ENCODE results near the gene SPOCK2. TPM values are rescaled to one million over a fixed set of nuclear protein-coding genes. Genes with fewer than 3 reads are reported as not detected.

Gene SPOCK2
- polyA plus RNA-seq, 1 donor: 17.4 TPM

DNA sequence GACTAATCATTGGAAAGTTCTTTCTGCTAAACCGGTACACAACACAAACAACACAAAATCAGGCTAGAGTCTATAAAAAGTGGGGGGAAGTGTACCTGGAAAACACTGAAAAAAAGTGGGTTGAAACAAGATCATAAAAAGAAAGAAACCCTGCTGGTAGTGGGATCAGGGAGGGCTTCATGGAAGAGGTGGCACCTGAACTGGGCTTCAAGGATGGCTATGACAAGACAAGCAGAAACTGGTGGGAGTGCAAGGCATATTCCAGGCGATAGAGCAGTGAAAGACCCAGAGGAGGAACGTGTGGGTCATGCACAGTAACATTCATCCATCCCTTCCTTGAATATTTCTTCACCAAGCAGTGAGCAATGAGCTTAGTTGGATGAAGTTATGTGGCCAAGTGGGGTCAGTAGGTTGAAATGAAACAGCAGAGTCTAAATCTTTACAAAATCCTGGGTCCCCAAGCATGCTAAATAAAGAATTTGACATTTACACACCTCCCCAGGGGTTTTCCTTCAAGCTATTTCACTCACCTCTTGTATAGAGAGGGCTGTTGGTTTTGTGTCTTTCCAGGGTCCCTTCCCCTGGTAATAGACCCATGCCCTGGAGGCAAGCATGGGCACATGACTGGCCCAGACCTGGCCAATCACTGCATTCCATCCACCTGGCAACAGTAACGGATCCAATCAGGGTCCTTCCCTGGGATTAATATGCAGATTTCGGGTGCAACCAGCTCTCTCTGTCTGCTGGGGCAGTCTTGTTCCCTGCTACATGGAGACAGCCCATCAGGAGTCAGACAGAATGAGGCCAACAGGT lies 38.2 kb downstream of the SPOCK2 start:
- no peaks in the 10 kb centered on the region for H3K4me1 ChIP-seq (ENCODE audit: control insufficient read depth, insufficient read depth, low read length)
- H3K27me3 ChIP-seq (ENCODE audit: control insufficient read depth, insufficient read depth, low read length): no peaks in the 10 kb centered on the region
- no peak for DNase-seq
- no peaks in the 10 kb centered on the region for H3K9me3 ChIP-seq (ENCODE audit: control insufficient read depth, low read depth, low read length)
- H3K27ac ChIP-seq (ENCODE audit: low read length): no peak overlapping the region
- WGBS (ENCODE audit: insufficient coverage, low lambda C conversion rate): no CpG with 5 or more reads among the region's 5 CpGs
- H3K36me3 ChIP-seq (ENCODE audit: control insufficient read depth, insufficient read depth, low read length): no peaks in the 10 kb centered on the region
- no peak overlapping the region for H3K4me3 ChIP-seq (ENCODE audit: low read length)

DNA sequence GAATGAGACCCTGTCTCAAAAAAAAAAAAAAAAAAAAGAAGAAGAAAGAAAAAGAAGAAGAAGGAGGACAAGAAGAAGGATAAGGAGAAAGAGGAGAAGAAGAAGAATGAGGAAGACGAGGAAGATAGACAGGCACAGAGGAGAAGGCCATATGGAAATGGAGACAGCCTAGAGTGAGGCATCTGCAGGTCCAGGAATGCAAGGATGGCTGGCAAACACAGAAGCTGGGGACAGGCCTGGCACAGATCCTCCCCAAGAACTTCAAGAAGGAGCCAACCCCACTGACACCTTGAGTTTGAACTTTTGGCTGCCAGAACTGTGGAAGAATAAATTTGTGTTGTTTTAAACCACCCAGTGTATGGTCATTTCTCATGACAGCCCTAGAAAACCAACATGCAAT lies 38.9 kb downstream of the SPOCK2 start:
- DNase-seq: no peak
- no peaks in the 10 kb centered on the region for H3K9me3 ChIP-seq (ENCODE audit: control insufficient read depth, low read depth, low read length)
- no peaks in the 10 kb centered on the region for H3K36me3 ChIP-seq (ENCODE audit: control insufficient read depth, insufficient read depth, low read length)
- 89% methylated on average over 1 of the region's 1 CpG for WGBS (ENCODE audit: insufficient coverage, low lambda C conversion rate)
- no peaks in the 10 kb centered on the region for H3K4me1 ChIP-seq (ENCODE audit: control insufficient read depth, insufficient read depth, low read length)
- no peak overlapping the region for H3K27ac ChIP-seq (ENCODE audit: low read length)
- no peaks in the 10 kb centered on the region for H3K27me3 ChIP-seq (ENCODE audit: control insufficient read depth, insufficient read depth, low read length)
- no peak overlapping the region for H3K4me3 ChIP-seq (ENCODE audit: low read length)

DNA sequence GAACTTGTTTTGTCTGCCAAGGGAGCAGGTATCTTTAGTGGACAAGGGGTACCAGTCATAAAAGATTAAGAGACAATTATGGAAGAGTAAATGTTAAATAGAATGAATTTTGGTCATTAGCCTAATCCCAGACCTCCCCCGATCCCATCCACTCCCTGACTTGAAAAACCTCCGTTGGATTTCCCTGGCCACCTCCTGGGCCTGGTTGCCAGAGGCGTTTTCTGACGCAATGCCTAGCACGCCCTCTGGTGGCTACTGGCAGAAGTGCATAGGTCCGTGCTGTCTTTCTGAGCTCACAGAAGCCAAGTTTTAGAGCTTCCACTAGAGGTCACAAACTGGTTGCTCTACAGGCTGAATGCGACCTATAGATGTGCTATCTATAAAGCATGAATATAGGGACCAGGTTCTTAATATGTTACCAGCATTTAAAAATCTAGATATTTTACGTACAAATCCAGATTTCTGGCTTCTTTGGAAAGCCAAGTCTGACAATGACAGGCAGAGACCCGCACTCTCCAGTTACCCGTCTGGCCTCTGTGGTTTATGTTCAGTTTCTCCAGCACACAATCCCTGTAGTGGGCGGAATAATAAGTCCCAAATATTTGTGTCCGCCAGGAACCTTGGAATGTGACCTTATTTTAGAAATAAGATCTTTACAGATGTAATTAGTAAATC lies 39.8 kb downstream of the SPOCK2 start:
- no peaks in the 10 kb centered on the region for H3K4me1 ChIP-seq (ENCODE audit: control insufficient read depth, insufficient read depth, low read length)
- H3K4me3 ChIP-seq (ENCODE audit: low read length): no peak overlapping the region
- no peaks in the 10 kb centered on the region for H3K27me3 ChIP-seq (ENCODE audit: control insufficient read depth, insufficient read depth, low read length)
- no peaks in the 10 kb centered on the region for H3K9me3 ChIP-seq (ENCODE audit: control insufficient read depth, low read depth, low read length)
- no CpG with 5 or more reads among the region's 12 CpGs for WGBS (ENCODE audit: insufficient coverage, low lambda C conversion rate)
- no peak overlapping the region for H3K27ac ChIP-seq (ENCODE audit: low read length)
- DNase-seq: peak; percentile 88 to 90
- H3K36me3 ChIP-seq (ENCODE audit: control insufficient read depth, insufficient read depth, low read length): no peaks in the 10 kb centered on the region

DNA sequence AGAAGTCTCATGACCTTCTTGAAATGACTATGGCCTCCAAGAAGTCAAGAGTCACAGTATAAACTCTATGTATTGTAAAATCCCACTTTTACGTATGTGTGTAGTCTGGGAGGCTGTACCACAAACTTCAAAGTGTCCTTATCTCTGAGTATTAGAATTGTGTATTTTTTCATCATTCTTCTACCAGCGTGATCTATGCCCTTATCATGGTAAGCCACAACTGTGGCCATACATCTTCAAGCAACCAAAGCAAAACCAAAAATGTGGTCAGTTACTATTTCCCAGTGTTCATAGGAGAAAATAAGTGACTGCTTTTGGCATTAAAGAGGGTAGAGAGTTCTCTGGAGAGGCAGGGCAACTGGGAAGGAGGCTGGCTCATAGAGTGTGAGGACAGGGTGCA lies 42.8 kb downstream of the SPOCK2 start:
- H3K9me3 ChIP-seq (ENCODE audit: control insufficient read depth, low read depth, low read length): no peaks in the 10 kb centered on the region
- 38% methylated on average over 1 of the region's 2 CpGs for WGBS (ENCODE audit: insufficient coverage, low lambda C conversion rate)

DNA sequence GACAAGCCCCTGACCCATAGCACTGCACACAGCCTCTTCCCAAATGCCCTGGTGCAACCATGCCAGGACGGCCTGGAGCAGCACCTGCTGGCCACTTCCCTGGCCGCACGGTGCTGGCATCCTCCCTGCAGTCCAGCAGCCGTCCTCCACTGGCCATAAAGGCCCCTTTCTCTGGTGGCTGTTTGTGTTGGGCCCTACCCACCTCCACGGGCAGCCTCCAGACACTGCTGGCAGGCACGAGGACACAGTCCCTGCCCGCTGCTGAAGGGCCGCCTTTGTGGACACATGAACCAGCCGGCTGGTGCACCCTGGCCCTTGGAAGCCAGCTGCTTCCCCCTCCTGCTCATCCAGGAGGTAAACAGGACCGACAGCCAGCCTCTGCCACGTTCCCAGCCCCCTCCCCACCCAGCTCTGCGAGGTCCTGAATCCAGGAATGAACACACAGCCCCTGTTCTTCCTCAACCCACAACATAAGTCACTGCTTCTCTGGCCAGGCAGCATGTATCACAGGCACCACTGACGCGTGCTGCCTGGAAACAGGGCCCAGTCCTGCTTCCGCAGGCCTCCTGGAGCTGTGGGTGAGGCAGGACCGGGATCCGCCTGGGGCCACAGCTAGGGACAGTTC lies 43.8 kb downstream of the SPOCK2 start:
- Histone ChIP-seq H3K27ac (ENCODE audit: low read length) (no peak overlapping the region), H3K4me1 (ENCODE audit: control insufficient read depth, insufficient read depth, low read length) (no peaks in the 10 kb centered on the region), H3K27me3 (ENCODE audit: control insufficient read depth, insufficient read depth, low read length) (no peaks in the 10 kb centered on the region), H3K4me3 (ENCODE audit: low read length) (no peak overlapping the region), H3K36me3 (ENCODE audit: control insufficient read depth, insufficient read depth, low read length) (no peaks in the 10 kb centered on the region), H3K9me3 (ENCODE audit: control insufficient read depth, low read depth, low read length) (no peaks in the 10 kb centered on the region)
- peak in 1 of 2 donors; percentile 41 for DNase-seq
- whole genome bisulfite sequencing (ENCODE audit: insufficient coverage, low lambda C conversion rate): no CpG with 5 or more reads among the region's 17 CpGs

More for the DNA sequence above, 42.8 kb downstream of the SPOCK2 start:
- H3K4me3 ChIP-seq (ENCODE audit: low read length): no peak overlapping the region
- no peaks in the 10 kb centered on the region for H3K4me1 ChIP-seq (ENCODE audit: control insufficient read depth, insufficient read depth, low read length)
- no peaks in the 10 kb centered on the region for H3K27me3 ChIP-seq (ENCODE audit: control insufficient read depth, insufficient read depth, low read length)
- DNase-seq: no peak
- H3K36me3 ChIP-seq (ENCODE audit: control insufficient read depth, insufficient read depth, low read length): no peaks in the 10 kb centered on the region
- H3K27ac ChIP-seq (ENCODE audit: low read length): no peak overlapping the region

DNA sequence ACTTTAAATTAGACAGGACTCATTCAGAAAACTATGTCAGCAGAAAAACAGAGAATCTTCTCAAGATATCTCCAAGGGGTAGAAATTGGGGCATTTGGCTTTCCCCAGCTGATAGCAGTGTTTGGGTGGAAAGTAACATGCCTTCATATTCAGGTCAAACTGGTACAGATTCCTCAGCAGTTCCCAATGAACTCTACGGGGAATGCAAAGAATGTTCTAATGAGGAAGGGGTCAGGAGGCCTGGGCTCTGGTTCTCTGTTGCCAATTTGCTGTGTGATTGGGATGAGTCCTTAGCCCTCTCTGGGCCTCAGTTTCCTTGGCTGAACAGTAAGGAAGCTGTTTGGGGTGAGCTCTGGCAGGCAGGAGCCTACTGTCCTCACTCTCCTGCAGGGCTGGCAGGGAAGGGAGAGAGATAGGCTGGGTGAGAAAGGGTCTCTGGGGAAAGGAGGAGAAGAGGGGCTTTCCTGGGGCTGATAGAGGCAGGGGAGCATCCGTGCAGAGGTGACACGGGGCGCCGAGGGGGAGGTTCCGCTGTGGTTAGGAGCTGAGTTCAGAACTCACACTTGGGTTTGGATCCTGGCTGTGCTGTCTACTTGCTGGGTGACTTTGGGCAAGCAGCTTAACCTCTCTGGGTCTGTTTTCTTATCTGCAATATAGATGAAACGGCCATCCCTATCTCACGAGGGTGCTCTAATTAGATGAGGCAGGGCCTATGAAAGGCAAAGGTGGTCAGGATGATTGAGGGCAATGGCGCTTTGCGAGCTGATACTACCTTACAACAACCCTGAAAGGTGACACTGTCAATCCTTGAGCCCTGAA lies 45.1 kb downstream of the SPOCK2 start:
- H3K9me3 ChIP-seq (ENCODE audit: control insufficient read depth, low read depth, low read length): no peaks in the 10 kb centered on the region
- H3K4me1 ChIP-seq (ENCODE audit: control insufficient read depth, insufficient read depth, low read length): peaks cover 6% of the 10 kb centered on the region
- no peak overlapping the region for H3K27ac ChIP-seq (ENCODE audit: low read length)
- no peak for DNase-seq
- H3K36me3 ChIP-seq (ENCODE audit: control insufficient read depth, insufficient read depth, low read length): no peaks in the 10 kb centered on the region
- H3K4me3 ChIP-seq (ENCODE audit: low read length): no peak overlapping the region
- no peaks in the 10 kb centered on the region for H3K27me3 ChIP-seq (ENCODE audit: control insufficient read depth, insufficient read depth, low read length)
- WGBS (ENCODE audit: insufficient coverage, low lambda C conversion rate): no CpG with 5 or more reads among the region's 10 CpGs

DNA sequence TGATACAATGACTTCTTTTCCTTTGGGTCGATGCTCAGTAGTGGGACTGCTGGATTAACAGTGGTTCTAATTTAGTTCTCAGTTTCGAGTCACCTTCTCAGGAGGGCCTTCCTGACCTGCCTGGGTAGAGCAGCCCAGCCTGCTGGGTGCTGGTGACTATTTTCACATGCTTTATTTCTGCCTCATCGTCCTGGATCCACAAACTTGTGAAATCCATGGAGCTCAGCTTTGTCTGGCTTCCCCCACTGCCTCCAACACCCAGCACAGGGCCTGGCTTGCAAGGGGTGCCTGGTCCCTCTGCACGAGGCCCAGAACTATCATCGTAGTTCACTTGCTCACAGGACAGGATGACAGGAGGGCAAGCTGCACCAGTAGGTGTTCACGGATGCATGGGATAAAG lies 46.9 kb downstream of the SPOCK2 start:
- WGBS (ENCODE audit: insufficient coverage, low lambda C conversion rate): no CpG with 5 or more reads among the region's 6 CpGs
- no peak overlapping the region for H3K4me3 ChIP-seq (ENCODE audit: low read length)
- DNase-seq: no peak
- H3K36me3 ChIP-seq (ENCODE audit: control insufficient read depth, insufficient read depth, low read length): no peaks in the 10 kb centered on the region
- H3K4me1 ChIP-seq (ENCODE audit: control insufficient read depth, insufficient read depth, low read length): peaks cover 10% of the 10 kb centered on the region
- H3K9me3 ChIP-seq (ENCODE audit: control insufficient read depth, low read depth, low read length): no peaks in the 10 kb centered on the region
- no peak overlapping the region for H3K27ac ChIP-seq (ENCODE audit: low read length)
- H3K27me3 ChIP-seq (ENCODE audit: control insufficient read depth, insufficient read depth, low read length): no peaks in the 10 kb centered on the region

DNA sequence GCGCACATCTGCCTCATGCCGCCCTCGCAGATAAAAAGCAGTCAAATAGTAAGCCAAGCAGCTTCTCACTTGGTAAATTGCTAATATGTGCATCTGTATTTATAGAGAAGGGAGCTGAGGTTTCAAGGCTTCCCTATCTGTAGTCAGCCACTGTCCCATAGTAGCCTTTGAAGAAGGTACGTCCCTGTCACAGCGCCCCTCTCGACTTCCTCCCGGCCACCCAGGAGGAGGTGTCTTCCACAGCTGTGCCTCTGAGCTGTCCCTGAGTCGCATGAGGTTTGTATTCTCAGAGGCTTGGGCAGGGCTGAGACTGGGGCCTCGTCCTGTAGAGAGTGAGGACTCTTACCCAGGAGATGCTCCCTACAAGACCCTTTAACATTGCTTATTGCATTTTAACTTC lies 49.0 kb downstream of the SPOCK2 start:
- no peak for DNase-seq
- WGBS (ENCODE audit: insufficient coverage, low lambda C conversion rate): no CpG with 5 or more reads among the region's 9 CpGs
- Histone ChIP-seq H3K4me3 (ENCODE audit: low read length) (no peak overlapping the region), H3K36me3 (ENCODE audit: control insufficient read depth, insufficient read depth, low read length) (no peaks in the 10 kb centered on the region), H3K27ac (ENCODE audit: low read length) (no peak overlapping the region), H3K9me3 (ENCODE audit: control insufficient read depth, low read depth, low read length) (no peaks in the 10 kb centered on the region), H3K27me3 (ENCODE audit: control insufficient read depth, insufficient read depth, low read length) (no peaks in the 10 kb centered on the region), H3K4me1 (ENCODE audit: control insufficient read depth, insufficient read depth, low read length) (peaks cover 10% of the 10 kb centered on the region)

DNA sequence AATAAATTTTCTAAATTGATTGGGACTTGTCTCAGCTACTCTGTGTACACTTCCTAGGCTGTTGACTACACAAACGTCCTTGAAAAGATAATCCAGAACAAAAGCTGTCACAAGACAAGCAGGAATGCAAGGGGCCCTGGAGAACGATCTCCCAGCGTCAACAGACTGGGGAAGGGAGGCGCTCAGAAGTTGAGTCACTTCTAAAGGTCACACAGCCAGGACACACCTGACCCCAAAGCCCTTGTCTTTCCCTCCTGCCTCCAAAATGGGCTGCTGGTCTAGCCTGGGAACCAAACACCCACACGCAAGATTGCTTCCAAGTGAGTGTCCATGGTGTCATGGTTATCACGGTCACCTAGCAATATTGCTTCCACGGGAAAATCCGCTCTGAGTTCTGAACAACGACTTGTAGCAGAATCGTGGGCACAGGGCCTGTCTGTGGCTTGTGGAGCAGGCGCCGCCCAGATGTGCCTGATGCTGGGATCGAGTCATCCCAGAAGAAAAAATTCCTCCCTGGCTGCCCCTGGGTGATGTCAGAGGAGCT lies 49.8 kb downstream of the SPOCK2 start:
- H3K4me3 ChIP-seq (ENCODE audit: low read length): no peak overlapping the region
- H3K36me3 ChIP-seq (ENCODE audit: control insufficient read depth, insufficient read depth, low read length): no peaks in the 10 kb centered on the region
- peak; percentile 36 to 52 for DNase-seq
- no peaks in the 10 kb centered on the region for H3K9me3 ChIP-seq (ENCODE audit: control insufficient read depth, low read depth, low read length)
- peaks cover 10% of the 10 kb centered on the region for H3K4me1 ChIP-seq (ENCODE audit: control insufficient read depth, insufficient read depth, low read length)
- 0% methylated on average over 1 of the region's 13 CpGs for WGBS (ENCODE audit: insufficient coverage, low lambda C conversion rate)
- H3K27me3 ChIP-seq (ENCODE audit: control insufficient read depth, insufficient read depth, low read length): no peaks in the 10 kb centered on the region
- H3K27ac ChIP-seq (ENCODE audit: low read length): no peak overlapping the region

DNA sequence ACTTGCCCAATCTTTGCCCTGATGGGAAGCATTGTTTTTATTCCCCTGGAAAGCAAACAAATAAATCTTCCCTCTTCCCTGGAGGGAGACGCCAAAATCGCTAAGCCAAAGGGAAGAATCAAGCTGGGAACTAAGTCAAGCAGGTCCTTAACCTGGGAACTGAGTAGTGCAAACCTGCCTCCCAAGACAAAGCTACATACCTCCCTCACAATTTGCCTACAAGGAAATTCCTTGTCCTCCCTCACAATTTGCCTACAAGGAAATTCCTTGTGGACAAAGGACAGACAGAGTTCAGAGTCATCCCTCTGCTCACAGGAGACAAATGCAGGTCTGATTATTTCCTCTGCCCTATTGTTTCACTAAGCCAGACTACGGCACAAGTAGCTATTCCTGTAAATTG lies 50.5 kb downstream of the SPOCK2 start:
- WGBS (ENCODE audit: insufficient coverage, low lambda C conversion rate): no CpG with 5 or more reads among the region's 3 CpGs
- Histone ChIP-seq H3K9me3 (ENCODE audit: control insufficient read depth, low read depth, low read length) (no peaks in the 10 kb centered on the region), H3K4me3 (ENCODE audit: low read length) (no peak overlapping the region), H3K36me3 (ENCODE audit: control insufficient read depth, insufficient read depth, low read length) (no peaks in the 10 kb centered on the region), H3K27ac (ENCODE audit: low read length) (no peak overlapping the region), H3K4me1 (ENCODE audit: control insufficient read depth, insufficient read depth, low read length) (peaks cover 10% of the 10 kb centered on the region), H3K27me3 (ENCODE audit: control insufficient read depth, insufficient read depth, low read length) (no peaks in the 10 kb centered on the region)
- no peak for DNase-seq
